Activated T-helper 1 cell treated with anti-CD3 and anti-CD28 coated beads, Interleukin-2, amount 50 U/mL, for 16 hours (primary cell): ENCODE results near the gene PRKAB1.
"Not testable (repeated sequence)": the region's sequence is repeated elsewhere in the genome, so short reads cannot be mapped to it uniquely, and the experiment has no call there.

ENCODE experiments used
- DNase-seq, 2 donors: peaks; one replicate each; pipeline ENCODE4 v3.0.0-alpha.2; 2020; ENCODE audit warnings: low read depth in 1 of 2, low spot score in 1 of 2

Gene PRKAB1

DNA sequence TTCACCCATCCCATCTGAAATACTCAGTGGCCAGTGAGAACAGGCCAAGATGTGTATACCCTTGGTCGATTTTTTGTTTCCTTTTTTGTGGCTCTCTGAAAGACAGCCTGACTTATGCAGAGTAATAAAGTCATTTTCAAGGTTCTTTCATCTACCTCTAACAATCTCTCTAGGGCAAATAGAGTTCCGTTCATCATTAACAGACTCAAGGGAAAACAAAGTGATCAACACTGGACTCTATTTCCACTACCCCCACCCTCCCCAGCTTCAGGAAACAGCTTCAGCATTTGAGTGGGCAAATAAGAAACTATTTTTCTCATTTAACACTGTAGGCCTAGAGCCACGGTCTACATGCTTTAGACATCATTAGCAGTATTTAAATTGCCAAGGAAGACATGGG lies 15.9 kb downstream of the PRKAB1 start:
- DNase-seq: no peak

DNA sequence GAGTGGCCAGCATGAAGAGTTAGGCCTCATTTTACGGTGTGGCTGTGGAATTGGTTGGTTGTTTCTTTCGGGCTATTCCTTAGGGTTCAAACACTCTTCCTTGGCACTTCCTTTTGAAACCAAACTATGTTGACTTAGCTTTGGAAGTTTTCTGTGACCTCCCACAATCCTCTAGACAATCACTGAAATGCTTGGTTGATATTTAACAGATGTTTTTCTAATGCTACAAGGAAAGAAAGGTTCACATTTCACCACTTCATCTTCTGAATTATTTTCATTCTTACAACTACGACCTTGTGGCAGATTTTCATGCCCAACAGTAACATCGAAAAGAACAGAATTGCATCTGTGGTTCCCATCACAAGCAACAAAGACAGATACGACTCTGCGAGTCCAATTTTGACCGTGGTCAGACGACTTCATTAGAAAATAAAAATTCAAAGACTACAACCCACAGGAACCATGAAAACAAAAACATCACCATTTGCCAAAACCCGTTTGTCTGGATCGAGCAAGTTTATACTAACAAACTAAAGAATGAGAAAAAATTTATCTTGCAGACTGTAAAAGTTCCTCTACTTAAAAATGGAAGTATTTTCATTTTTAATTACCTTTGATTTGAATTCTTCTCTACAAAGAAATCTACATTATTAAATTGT lies 16.9 kb downstream of the PRKAB1 start:
- no peak for DNase-seq

GRCh38 chr12:119685375-119685774 lies 17.4 kb downstream of the PRKAB1 start:
- no peak for DNase-seq

- no peak for DNase-seq
Observed at GRCh38 chr12:119686355-119686754, 18.4 kb downstream of the PRKAB1 start.

DNA sequence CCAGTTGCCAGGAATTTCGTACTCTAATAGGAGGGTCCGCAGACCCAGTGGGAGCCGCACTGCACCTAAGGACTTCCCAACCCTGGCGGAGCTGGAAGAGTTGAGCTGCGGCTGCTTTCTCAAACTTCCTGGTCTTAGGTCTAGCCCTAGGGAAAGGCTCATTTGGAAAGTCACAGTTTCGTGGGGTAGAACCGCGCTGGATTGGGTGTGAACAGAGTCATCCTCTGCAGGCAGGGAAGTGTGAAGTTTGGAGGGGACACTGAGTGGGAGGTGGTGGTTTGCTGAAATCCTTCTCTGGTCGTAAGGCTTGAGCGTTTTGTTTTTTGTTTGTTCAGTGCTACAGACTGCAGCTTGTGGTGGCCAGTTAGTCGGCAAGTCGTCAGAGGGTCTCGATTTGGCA lies 18.8 kb downstream of the PRKAB1 start:
- no peak for DNase-seq

DNA sequence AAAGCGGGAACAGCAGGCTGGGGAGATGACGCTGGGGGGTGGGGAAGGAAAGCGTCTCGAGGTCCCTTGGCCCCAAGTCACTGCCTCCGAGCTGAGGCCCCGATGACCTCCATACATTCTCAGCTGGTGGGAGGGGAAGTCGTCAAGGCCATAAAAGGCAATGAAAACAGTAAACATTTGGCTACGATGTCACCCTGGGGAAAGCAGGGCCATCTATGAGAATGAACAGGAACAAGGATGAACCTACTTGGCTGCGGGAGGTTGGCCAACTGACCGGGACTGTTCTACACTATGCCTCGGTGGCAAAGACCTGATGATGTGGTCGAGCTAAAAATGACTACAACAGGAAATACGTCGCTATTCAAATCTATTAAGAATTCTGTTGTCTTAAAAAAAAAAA lies 19.5 kb downstream of the PRKAB1 start:
- no peak for DNase-seq

DNA sequence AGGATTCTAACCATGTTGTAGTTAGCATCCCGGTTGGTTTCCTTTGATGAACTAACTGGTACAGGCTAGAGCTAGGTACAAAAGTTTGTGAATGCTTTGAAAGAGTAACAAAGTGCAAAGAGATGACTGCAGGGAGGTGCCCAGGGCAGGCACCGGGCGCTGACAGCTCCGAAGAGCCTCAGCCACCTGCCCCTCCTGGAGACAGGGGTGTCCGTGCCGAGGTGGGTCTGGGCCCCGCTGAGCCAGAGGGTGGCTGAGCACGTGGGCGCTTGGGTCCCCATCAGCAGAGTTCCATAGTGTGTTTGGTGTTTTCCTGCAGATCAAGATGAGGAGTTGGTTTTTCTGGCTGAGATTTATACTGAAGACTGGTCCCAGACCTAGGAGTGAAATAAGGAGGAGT lies 19.9 kb downstream of the PRKAB1 start:
- DNase-seq: no peak

- no peak for DNase-seq
Observed at GRCh38 chr12:119689935-119690500, 22.1 kb downstream of the PRKAB1 start.

DNA sequence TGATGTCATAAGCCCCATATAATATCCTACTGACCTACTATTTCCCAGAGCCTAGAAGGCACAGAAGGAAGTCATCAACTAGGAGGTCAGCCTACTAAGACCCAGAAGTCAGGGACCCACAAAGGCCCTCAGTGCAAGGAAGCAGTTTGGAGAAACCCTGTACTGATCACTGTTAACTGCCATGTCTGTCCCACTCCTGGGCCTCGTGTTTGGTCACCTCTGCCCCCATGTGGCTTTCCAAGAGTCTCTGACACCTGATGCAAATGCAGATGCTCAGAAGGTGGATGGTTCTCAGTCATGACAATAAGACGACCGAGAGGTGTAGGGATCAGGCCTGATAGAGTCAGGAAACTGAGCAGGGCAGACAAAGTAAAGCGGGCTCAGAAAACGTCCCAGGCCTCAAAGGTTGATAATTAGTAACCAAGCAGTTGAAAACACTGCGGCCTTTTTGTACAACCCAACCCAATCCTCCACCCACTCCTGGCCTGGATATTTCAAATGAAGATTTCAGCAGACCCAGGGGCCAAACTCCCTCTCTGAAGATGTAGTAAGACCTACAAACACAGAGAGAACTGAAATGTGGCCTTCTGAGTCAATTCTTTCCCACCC lies 23.4 kb downstream of the PRKAB1 start:
- no peak for DNase-seq

GRCh38 chr12:119692410-119692809 lies 24.5 kb downstream of the PRKAB1 start:
- no peak for DNase-seq

GRCh38 chr12:119692997-119693396 lies 25.1 kb downstream of the PRKAB1 start:
- DNase-seq: no peak

DNA sequence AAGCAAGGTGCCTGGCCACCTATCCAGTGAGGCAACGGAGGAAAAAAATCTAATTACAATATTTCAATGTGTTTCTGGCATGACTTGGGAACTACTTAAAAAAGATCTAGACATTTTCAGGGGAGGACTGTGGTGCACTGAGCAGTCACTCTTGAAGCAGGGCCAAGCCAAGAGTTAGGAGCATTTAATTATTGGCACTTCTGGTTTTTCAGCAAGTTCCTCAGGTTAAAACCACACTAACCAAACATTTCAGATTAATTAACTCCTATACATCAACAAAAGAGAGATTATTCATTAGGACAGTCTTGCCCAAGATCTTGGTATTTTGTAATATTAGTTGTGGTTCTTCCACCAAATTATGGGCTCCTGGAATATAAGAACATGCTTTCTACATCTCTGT lies 25.6 kb downstream of the PRKAB1 start:
- no peak for DNase-seq

- no peak for DNase-seq
Observed at GRCh38 chr12:119694111-119694510, 26.2 kb downstream of the PRKAB1 start.

DNA sequence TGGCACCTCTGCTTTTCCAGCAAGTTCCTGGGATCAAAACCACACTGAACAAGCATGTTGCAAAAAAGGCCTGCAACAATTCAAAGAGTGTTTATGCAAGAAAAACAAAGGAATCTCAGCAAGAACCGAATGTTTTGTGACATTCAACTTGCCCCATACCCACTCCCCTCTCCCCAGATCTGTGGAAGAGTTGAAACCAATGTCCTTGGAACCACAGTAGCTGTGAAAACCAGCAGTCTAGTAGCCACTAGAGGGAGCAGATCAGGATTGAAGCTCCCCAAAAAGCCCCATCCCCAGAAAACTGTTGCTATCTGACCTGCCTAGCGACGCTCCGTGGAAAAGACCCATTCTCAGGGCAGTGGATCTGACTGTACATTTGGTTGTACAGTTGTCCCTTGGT lies 27.1 kb downstream of the PRKAB1 start:
- no peak for DNase-seq

DNA sequence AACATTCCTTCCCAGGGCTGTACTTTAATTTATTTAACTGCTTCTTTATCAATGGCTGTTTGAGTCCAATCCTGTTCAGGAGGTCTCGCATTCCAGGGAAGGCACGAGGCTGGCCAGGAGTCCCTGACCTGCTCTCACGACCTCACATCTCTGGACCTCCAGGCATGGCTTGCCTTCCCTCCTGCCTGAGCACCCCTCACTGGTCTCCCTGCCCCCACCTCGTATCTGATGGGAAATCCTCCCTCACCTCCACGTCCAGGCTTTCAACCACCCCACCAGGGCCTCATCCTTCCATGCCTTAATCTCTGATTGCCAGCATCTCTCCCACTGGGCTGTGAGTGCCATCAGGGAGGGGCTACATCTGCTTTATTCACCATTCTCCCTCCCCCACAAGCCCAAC lies 29.0 kb downstream of the PRKAB1 start:
- DNase-seq: no peak

GRCh38 chr12:119699199-119699760 lies 31.3 kb downstream of the PRKAB1 start:
- DNase-seq: no peak

- DNase-seq: no peak
Observed at GRCh38 chr12:119700078-119700477, 32.1 kb downstream of the PRKAB1 start.

DNA sequence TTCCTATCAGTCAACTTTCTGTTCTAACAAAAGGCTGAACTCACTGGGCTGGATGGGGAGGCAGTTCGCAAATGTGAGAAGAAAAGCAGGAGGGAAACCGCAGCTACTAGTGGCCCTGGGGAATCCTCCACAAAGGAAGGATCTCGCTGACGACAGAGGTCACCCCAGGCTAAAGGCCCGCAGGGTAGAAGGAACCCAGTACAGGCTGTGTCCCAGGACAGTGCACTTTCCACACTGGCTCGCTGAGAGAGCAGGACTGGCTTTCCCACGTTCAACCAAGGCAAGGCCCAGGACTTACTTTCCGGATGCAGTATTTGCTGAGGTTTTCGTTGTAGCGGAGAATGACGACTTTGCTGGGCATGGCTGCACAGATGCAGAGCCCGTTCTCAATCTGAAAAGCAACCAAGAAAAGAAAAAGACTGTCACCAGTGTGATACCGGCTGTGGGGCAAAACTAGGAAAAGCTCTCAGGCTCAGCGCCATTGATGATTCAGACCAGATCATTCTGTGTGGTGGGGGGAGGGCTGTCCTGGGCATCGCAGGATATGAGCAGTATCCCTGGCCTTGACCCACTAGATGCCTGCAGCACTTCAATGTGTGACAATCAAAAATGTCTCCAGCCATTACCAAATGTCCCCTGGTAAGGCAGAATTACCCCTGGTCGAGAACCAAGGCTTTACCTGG lies 36.3 kb downstream of the PRKAB1 start:
- DNase-seq: no peak

GRCh38 chr12:119705182-119705581 lies 37.2 kb downstream of the PRKAB1 start:
- DNase-seq: no peak

DNA sequence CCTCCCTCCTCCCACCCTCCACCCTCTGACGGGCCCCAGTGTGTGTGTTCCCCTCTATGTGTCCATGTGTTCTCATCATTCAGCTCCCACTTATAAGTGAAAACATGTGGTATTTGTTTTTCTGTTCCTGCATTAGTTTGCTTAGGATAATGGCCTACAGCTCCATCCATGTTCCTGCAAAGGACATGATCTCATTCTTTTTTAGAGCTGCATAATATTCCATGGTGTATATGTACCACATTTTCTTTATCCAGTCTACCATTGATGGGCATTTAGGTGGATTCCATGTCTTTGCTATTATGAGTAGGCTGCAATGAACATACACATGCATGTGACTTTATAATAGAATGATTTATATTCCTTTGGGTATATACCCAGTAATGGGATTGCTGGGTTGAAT lies 38.5 kb downstream of the PRKAB1 start:
- not testable (repeated sequence) for DNase-seq

GRCh38 chr12:119710374-119710964 lies 42.5 kb downstream of the PRKAB1 start:
- DNase-seq: no peak
